ENCODE measurements around the gene GRK4.

DNA sequence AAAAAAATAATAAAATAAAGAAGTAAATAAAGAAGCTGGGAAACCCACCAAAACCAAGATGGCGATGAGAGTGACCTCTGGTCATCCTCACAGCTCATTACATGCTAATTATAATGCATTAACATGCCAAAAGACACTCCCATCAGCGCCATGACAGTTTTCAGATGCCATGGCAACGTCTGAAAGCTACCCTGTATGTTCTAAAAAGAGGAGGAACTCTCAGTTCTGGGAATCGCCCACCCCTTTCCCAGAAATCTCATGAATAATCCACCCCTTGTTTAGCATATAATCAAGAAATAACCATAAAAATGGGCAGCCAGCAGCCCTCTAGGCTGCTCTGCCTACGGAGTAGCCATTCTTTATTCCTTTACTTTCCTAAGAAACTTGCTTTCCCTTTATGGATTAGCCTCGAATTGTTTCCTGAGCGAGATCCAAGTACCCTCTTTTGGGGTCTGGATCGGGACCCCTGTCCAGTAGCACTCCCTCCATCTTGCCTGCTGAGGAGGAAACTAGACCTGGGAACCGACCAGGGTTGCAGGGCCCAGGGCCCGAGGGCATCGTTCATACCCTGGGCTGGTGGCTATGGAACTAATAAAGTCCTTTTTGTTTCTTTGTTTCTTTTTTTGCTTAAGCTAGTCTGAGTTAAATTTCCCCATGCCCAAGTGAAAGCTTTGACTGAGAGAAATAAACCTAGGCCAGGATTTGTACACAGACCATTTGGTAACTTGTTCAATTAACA is 80.1 kb downstream of the GRK4 start:
- TF ChIP-seq, protein P1, sequence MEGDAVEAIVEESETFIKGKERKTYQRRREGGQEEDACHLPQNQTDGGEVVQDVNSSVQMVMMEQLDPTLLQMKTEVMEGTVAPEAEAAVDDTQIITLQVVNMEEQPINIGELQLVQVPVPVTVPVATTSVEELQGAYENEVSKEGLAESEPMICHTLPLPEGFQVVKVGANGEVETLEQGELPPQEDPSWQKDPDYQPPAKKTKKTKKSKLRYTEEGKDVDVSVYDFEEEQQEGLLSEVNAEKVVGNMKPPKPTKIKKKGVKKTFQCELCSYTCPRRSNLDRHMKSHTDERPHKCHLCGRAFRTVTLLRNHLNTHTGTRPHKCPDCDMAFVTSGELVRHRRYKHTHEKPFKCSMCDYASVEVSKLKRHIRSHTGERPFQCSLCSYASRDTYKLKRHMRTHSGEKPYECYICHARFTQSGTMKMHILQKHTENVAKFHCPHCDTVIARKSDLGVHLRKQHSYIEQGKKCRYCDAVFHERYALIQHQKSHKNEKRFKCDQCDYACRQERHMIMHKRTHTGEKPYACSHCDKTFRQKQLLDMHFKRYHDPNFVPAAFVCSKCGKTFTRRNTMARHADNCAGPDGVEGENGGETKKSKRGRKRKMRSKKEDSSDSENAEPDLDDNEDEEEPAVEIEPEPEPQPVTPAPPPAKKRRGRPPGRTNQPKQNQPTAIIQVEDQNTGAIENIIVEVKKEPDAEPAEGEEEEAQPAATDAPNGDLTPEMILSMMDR (IDR thresholded peaks at IDR 0.05; ENCODE audit: insufficient read depth, low read length) = no peak
- TF ChIP-seq POLR2AphosphoS5 (IDR thresholded peaks at IDR 0.05; ENCODE audit: low read depth) = no peak
- TF ChIP-seq GABPA (IDR thresholded peaks at IDR 0.05; ENCODE audit: low read depth) = no peak

Measured in HL-60 (cell line).